Thoracic aorta (tissue), 2 donors: ENCODE results near the gene DLGAP5. TPM values are rescaled to one million over a fixed set of nuclear protein-coding genes. Genes with fewer than 3 reads are reported as not detected.

Experiments used
- ATAC-seq: fragments of 150-250 bp; one replicate; pipeline ENCODE4 v1.8.0; 2017; ENCODE audit warnings: low read depth; ENCODE audit not compliant: insufficient number of reproducible peaks, low FRiP score
- DNase-seq: peaks from one replicate; pipeline ENCODE4 v3.0.0-alpha.2; 2020; ENCODE audit warnings: low spot score
- H3K27ac ChIP-seq, 2 donors: fragments of 200-600 bp; sonication (generic); 1 replicate in 1 of 2; 2 replicates in 1 of 2; pipeline ENCODE4 v1.5.1; 2016; ENCODE audit warnings: mild to moderate bottlenecking in 2 of 2, moderate library complexity in 2 of 2
- H3K27me3 ChIP-seq: fragments of 200-600 bp; sonication (generic); replicated peaks from 2 replicates; pipeline ENCODE4 v1.6.0; 2016; ENCODE audit warnings: mild to moderate bottlenecking; ENCODE audit not compliant: insufficient read depth
- H3K36me3 ChIP-seq: fragments of 200-600 bp; sonication (generic); one replicate; pipeline ENCODE4 v1.5.1; 2016
- H3K4me1 ChIP-seq, 2 donors: fragments of 200-600 bp; sonication (generic); 1 replicate in 1 of 2; 2 replicates in 1 of 2; pipeline versions ENCODE4 v1.5.1 to v1.6.0; 2016; ENCODE audit warnings: low read depth in 2 of 2, mild to moderate bottlenecking in 1 of 2; ENCODE audit not compliant: control insufficient read depth in 1 of 2
- H3K4me3 ChIP-seq: fragments of 200-600 bp; sonication (generic); 2 replicates; pipeline ENCODE4 v1.5.1; 2016; ENCODE audit warnings: mild to moderate bottlenecking
- H3K9me3 ChIP-seq: fragments of 200-600 bp; sonication (generic); 2 replicates; pipeline ENCODE4 v1.5.1; 2016
- CTCF ChIP-seq: fragments of 200-600 bp; sonication (generic); IDR thresholded peaks from one replicate; pipeline ENCODE4 v1.5.1; 2019; ENCODE audit warnings: antibody characterized with exemption
- total RNA-seq, 2 donors: library from RNA; depleted of rRNA; stranded (reverse); fragments of >200 nt; gene quantifications; one replicate each; pipeline versions ENCODE4 v1.1.0 to v1.2.3, GENCODE V29; 2016

The DLGAP5 gene
- total RNA-seq, 2 donors from 2014 or later: 0.14 TPM; not detected in 1

- peaks cover 6 to 63% of the 10 kb centered on the region in 2 donors for H3K4me1 ChIP-seq
- H3K4me3 ChIP-seq: no peak overlapping the region
- no peaks in the 10 kb centered on the region for H3K27me3 ChIP-seq
- no peaks in the 10 kb centered on the region for H3K9me3 ChIP-seq
- ATAC-seq (no peak), DNase-seq (no peak)
- H3K36me3 ChIP-seq: no peaks in the 10 kb centered on the region
- TF ChIP-seq CTCF: no peak
- H3K27ac ChIP-seq: peak overlapping the region; percentile 49 to 69
Observed at GRCh38 chr14:55126932-55127459, 64.4 kb downstream of the DLGAP5 start.

GRCh38 chr14:55126034-55126433 is 65.4 kb downstream of the DLGAP5 start:
- no peaks in the 10 kb centered on the region for H3K9me3 ChIP-seq
- H3K4me3 ChIP-seq: no peak overlapping the region
- ATAC-seq: no peak
- H3K27ac ChIP-seq: peak overlapping the region; percentile 49 to 69
- TF ChIP-seq CTCF: no peak
- H3K36me3 ChIP-seq: no peaks in the 10 kb centered on the region
- DNase-seq: no peak
- H3K4me1 ChIP-seq: peaks cover 0 to 54% of the 10 kb centered on the region in 2 donors
- H3K27me3 ChIP-seq: no peaks in the 10 kb centered on the region

GRCh38 chr14:55125403-55125802 is 66.0 kb downstream of the DLGAP5 start:
- TF ChIP-seq CTCF: no peak
- no peaks in the 10 kb centered on the region for H3K27me3 ChIP-seq
- DNase-seq (no peak), ATAC-seq (no peak)
- peak overlapping the region; percentile 49 to 69 for H3K27ac ChIP-seq
- H3K9me3 ChIP-seq: no peaks in the 10 kb centered on the region
- H3K4me3 ChIP-seq: no peak overlapping the region
- no peaks in the 10 kb centered on the region for H3K36me3 ChIP-seq
- H3K4me1 ChIP-seq: peaks cover 0 to 47% of the 10 kb centered on the region in 2 donors

- TF ChIP-seq CTCF: no peak
- Histone ChIP-seq H3K36me3 (no peaks in the 10 kb centered on the region), H3K4me1 (peaks cover 0 to 45% of the 10 kb centered on the region in 2 donors), H3K9me3 (no peaks in the 10 kb centered on the region), H3K27me3 (no peaks in the 10 kb centered on the region), H3K27ac (no peak overlapping the region), H3K4me3 (no peak overlapping the region)
- ATAC-seq: no peak
- DNase-seq: no peak
Observed at GRCh38 chr14:55124774-55125386, 66.5 kb downstream of the DLGAP5 start.

GRCh38 chr14:55123852-55124639 is 67.3 kb downstream of the DLGAP5 start:
- no peaks in the 10 kb centered on the region for H3K27me3 ChIP-seq
- H3K9me3 ChIP-seq: no peaks in the 10 kb centered on the region
- no peak for TF ChIP-seq CTCF
- DNase-seq (no peak), ATAC-seq (no peak)
- no peak overlapping the region for H3K4me3 ChIP-seq
- H3K27ac ChIP-seq: no peak overlapping the region
- peaks cover 1 to 53% of the 10 kb centered on the region in 2 donors for H3K4me1 ChIP-seq
- no peaks in the 10 kb centered on the region for H3K36me3 ChIP-seq
